Ovary (tissue), 9 donors: ENCODE data around the gene ARPIN. TPM values are rescaled to one million over a fixed set of nuclear protein-coding genes. Genes with fewer than 3 reads are reported as not detected.
"Not testable (repeated sequence)": the region's sequence is repeated elsewhere in the genome, so short reads cannot be mapped to it uniquely, and the experiment has no call there.

Source experiments
- DNase-seq, 5 donors: peaks; one replicate each; pipeline ENCODE4 v3.0.0-alpha.2; 2019 to 2020
- H3K27ac ChIP-seq, 2 donors: fragments of 200-600 bp; one replicate each; pipeline versions ENCODE4 v1.5.1 to v1.8.0; 2019 to 2022
- H3K27me3 ChIP-seq: fragments of 200-600 bp; one replicate; pipeline ENCODE4 v1.8.0; 2022
- H3K36me3 ChIP-seq: fragments of 200-600 bp; sonication (generic); one replicate; pipeline ENCODE4 v1.5.1; 2019
- H3K4me1 ChIP-seq: one replicate; pipeline ENCODE4 v1.8.1; 2013; ENCODE audit warnings: mild to moderate bottlenecking, moderate library complexity; ENCODE audit not compliant: insufficient read depth
- H3K4me3 ChIP-seq: fragments of 200-600 bp; sonication (generic); one replicate; pipeline ENCODE4 v1.5.1; 2017
- H3K9me3 ChIP-seq, 2 donors: fragments of 200-600 bp in 1 of 2; sonication (generic) in 1 of 2; one replicate each; pipeline versions ENCODE4 v1.5.1 to v1.8.1; 2013 to 2019; ENCODE audit warnings: mild to moderate bottlenecking in 1 of 2, moderate library complexity in 1 of 2
- EP300 ChIP-seq: sonication (generic); formaldehyde crosslinking; IDR thresholded peaks from one replicate; pipeline ENCODE4 v1.6.1; 2017; ENCODE audit warnings: antibody characterized with exemption
- POLR2A ChIP-seq: fragments of 450-650 bp; IDR thresholded peaks from one replicate; pipeline ENCODE4 v1.6.1; 2017; ENCODE audit warnings: antibody characterized with exemption, mild to moderate bottlenecking, moderate library complexity
- WGBS, 3 donors: extraction: QIAGEN DNeasy Blood & Tissue Kit in 1 of 3; methylation state at CpG; one replicate each; pipeline versions ENCODE4 v1.1.5 to v1.1.7; 2013 to 2017; 5-methylcytosine and 5-hydroxymethylcytosine counted together
- intact Hi-C, 4 donors: fragments of 100-400 bp; cut with DNase I; formaldehyde crosslinking; loops; one replicate each; pipeline versions ENCODE4 v1.11.0 to v1.15.1; 2022 to 2023
- polyA plus RNA-seq, 2 donors: library from polyadenylated mRNA; stranded (reverse); fragments of 200-250 nt in 1 of 2; fragments of 350-450 nt in 1 of 2; fragmentation: Illumina TruSeq in 1 of 2; extraction: RNeasy Lipid Tissue Mini Kit (QIAGEN cat#74804) in 1 of 2; gene quantifications; one replicate each; pipeline ENCODE4 v1.2.3, GENCODE V29; 2013 to 2014
- total RNA-seq, 7 donors: library from RNA; depleted of rRNA in 2 of 7; stranded (reverse); fragments of >200 nt in 2 of 7; fragmentation: NEBNext Ultra II Directional in 3 of 7; extraction: Animal tissue kit (Norgen Biotek cat#: 25700) in 3 of 7; gene quantifications; one replicate each; pipeline versions ENCODE4 v1.1.0 to v1.2.4, GENCODE V29; 2016 to 2023
- TF ChIP-seq, protein P1 (sequence below), 3 donors: fragments of 450-650 bp in 2 of 3; fragments of 200-600 bp in 1 of 3; IDR thresholded peaks; one replicate each; pipeline versions ENCODE4 v1.5.1 to v1.8.0; 2016 to 2022; ENCODE audit warnings: antibody characterized with exemption in 3 of 3, mild to moderate bottlenecking in 1 of 3
- donor health status: DM: no; HTN: no; CAD: no; lungs with moderate emphysema.
- donor health status: DM: no; HTN: no; CAD: no.
- donor health status: Bipolar disorder and iron deficiency.
- donor health status: DM: yes; HTN: yes; CAD: no.
- donor health status: DM: no; HTN: no; CAD: no.
- donor health status: DM: yes; HTN: yes; CAD: no.

ARPIN gene
- total and polyA plus RNA-seq, 9 donors, result 14.2 to 36.5 (median 29.9) TPM

DNA sequence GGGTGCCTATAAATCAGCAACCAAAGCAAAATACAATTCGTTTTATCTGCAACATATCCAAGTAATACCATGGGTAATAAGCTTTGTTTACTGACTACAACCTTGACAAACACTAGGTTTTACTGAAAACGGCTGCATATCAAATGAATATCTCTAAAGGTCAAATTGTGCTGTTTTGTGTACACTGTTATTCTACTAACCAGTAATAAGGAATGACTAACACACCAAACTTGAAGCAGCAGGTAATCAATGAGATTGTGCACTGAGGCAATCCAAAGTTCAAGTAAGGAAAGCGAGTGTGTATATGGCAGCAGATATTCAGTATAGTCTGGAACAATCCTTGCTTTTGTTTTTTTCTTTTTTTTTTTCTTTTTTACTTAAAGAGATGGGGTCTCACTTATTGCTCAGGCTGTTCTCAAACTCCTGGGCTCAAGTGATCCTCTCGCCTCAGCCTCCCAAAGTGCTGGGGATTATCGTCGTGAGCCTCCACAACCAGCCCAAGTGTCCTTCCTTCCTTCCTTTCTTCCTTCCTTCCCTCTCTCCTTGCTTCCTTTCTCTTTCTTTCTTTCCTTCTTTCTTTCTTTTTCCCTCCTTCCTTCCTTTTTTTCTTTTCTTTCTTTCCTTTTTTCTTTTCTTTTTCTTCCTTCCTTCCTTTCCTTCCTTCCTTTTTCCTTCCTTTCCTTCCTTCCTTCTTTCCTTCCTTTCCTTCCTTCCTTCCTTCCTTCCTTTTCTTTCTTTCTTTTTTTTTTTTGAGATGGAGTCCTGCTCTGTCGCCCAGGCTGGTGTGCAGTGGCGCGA is 53.9 kb downstream of the ARPIN start:
- no peak for DNase-seq
- no peak overlapping the region for H3K27ac ChIP-seq
- intact Hi-C loops, result no loop called here
- peaks cover 2% of the 10 kb centered on the region for H3K4me1 ChIP-seq
- no peaks in the 10 kb centered on the region for H3K36me3 ChIP-seq
- no peaks in the 10 kb centered on the region for H3K9me3 ChIP-seq
- TF ChIP-seq EP300, result no peak
- TF ChIP-seq POLR2A, result no peak
- TF ChIP-seq, protein P1, sequence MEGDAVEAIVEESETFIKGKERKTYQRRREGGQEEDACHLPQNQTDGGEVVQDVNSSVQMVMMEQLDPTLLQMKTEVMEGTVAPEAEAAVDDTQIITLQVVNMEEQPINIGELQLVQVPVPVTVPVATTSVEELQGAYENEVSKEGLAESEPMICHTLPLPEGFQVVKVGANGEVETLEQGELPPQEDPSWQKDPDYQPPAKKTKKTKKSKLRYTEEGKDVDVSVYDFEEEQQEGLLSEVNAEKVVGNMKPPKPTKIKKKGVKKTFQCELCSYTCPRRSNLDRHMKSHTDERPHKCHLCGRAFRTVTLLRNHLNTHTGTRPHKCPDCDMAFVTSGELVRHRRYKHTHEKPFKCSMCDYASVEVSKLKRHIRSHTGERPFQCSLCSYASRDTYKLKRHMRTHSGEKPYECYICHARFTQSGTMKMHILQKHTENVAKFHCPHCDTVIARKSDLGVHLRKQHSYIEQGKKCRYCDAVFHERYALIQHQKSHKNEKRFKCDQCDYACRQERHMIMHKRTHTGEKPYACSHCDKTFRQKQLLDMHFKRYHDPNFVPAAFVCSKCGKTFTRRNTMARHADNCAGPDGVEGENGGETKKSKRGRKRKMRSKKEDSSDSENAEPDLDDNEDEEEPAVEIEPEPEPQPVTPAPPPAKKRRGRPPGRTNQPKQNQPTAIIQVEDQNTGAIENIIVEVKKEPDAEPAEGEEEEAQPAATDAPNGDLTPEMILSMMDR (IDR thresholded peaks at IDR 0.05), result no peak
- H3K4me3 ChIP-seq, result no peak overlapping the region
- no peaks in the 10 kb centered on the region for H3K27me3 ChIP-seq
- 83 to 84% (median 83%) methylated on average over 9 of the region's 9 CpGs for WGBS, 3 donors

DNA sequence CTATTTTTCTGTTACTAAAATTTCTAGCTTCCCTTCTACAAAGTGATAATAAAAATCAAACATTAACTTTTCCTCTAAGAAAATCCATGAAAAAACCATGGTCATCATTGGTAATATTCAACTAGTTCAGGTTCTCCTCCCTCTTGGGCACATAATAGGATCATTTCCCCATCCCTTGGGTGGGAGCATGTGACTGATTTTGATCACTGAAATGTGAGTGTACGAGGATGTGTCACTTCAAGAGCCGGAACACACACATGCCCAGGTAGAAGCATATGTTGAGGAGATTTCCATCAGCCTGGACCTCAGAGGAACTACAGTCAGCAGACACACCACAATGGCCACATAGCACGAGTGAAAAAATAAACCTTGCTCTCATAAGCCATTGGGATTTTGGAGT is 55.1 kb downstream of the ARPIN start:
- WGBS, 3 donors, result 91 to 97% (median 93%) methylated on average over 3 of the region's 3 CpGs
- intact Hi-C loops, result no loop called here
- no peaks in the 10 kb centered on the region for H3K36me3 ChIP-seq

DNA sequence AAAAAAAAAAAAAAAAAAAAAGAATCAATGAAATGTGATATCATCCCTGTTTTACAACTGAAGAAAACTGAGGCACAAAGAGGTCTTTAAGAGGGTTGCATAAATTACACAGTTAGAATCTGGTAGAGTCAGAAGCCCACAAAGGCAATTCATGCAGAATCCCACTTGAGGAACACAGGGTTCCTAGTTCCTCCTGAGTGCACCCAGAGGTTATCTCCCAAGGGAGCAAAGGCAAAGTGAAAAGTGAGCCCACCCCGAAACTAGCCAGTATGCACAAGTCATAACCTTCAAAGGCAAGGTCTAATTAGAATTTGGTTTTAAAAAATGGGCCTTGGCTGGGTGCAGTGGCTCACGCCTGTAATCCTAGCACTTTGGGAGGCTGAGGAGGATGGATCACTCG is 56.8 kb downstream of the ARPIN start:
- TF ChIP-seq EP300 (no peak), POLR2A (no peak)
- TF ChIP-seq, protein P1 (IDR thresholded peaks at IDR 0.05), result no peak
- Histone ChIP-seq H3K4me1 (no peaks in the 10 kb centered on the region), H3K4me3 (no peak overlapping the region), H3K36me3 (no peaks in the 10 kb centered on the region), H3K9me3 (no peaks in the 10 kb centered on the region), H3K27ac (no peak overlapping the region), H3K27me3 (no peaks in the 10 kb centered on the region)
- DNase-seq, result no peak
- intact Hi-C loops, result no loop called here
- 92 to 96% (median 95%) methylated on average over 3 of the region's 3 CpGs for WGBS, 3 donors

More for the DNA sequence above, 55.1 kb downstream of the ARPIN start:
- Histone ChIP-seq H3K27me3 (no peaks in the 10 kb centered on the region), H3K4me3 (no peak overlapping the region), H3K4me1 (no peaks in the 10 kb centered on the region), H3K9me3 (no peaks in the 10 kb centered on the region), H3K27ac (no peak overlapping the region)
- DNase-seq, result no peak
- TF ChIP-seq POLR2A (no peak), EP300 (no peak)
- TF ChIP-seq, protein P1 (IDR thresholded peaks at IDR 0.05), result no peak

DNA sequence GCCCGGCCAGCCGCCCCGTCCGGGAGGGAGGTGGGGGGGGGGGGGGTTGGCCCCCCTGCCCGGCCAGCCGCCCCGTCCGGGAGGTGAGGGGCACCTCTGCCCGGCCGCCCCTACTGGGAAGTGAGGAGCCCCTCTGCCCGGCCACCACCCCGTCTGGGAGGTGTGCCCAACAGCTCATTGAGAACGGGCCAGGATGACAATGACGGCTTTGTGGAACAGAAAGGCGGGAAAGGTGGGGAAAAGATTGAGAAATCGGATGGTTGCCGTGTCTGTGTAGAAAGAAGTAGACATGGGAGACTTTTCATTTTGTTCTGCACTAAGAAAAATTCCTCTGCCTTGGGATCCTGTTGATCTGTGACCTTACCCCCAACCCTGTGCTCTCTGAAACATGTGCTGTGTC is 57.9 kb downstream of the ARPIN start:
- 92 to 98% (median 95%) methylated on average over 7 to 12 of the region's 17 CpGs for WGBS, 3 donors
- intact Hi-C loops, H3K4me3 ChIP-seq, H3K27ac ChIP-seq, H3K9me3 ChIP-seq, DNase-seq, H3K36me3 ChIP-seq, H3K4me1 ChIP-seq, H3K27me3 ChIP-seq: not testable (repeated sequence)

DNA sequence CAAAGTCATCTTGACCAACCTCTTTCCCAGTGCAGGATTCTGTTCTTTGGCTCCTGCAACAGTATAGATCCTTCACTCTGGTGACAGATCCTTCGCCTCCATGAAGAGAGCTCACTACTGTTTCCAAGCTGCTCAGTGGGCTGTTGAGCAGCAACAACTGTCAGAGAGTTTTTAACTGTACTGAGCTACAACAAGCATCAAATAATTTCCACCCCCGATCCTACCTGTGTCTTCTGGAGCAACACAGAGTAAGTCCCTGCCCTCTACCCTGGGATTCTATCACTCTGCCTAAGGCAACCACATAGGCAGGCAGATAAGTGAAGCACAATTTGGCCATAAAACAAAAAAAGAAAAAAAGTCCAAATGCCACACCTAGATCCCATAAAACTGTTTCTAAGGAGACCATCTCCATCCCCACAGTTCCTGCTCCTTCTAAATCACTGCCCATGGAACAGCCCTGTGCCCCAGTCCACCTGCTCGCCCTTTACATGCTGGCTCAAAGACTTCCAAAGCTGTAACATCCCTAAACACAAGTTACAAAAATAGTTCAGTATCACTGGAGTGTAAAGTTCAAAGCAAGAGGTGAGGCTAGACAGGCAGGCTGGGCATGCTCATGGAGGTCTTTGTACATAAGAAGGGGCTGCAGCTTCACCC is 60.3 kb downstream of the ARPIN start:
- no peaks in the 10 kb centered on the region for H3K4me1 ChIP-seq
- no peak overlapping the region for H3K4me3 ChIP-seq
- DNase-seq, result no peak
- no peaks in the 10 kb centered on the region for H3K9me3 ChIP-seq
- intact Hi-C loops, result no loop called here
- H3K36me3 ChIP-seq, result no peaks in the 10 kb centered on the region
- H3K27me3 ChIP-seq, result no peaks in the 10 kb centered on the region
- no peak overlapping the region for H3K27ac ChIP-seq
- TF ChIP-seq EP300 (no peak), POLR2A (no peak)
- TF ChIP-seq, protein P1 (IDR thresholded peaks at IDR 0.05), result no peak
- 91 to 94% (median 94%) methylated on average over 3 of the region's 3 CpGs for WGBS, 3 donors
